Activated CD8-positive, alpha-beta memory T cell treated with anti-CD3 and anti-CD28 coated beads, Interleukin-2, amount 10 ng/mL, durations not matched to agents 7 days and 5 days (primary cell): ENCODE results near the gene ZNF160. TPM values are rescaled to one million over a fixed set of nuclear protein-coding genes. Genes with fewer than 3 reads are reported as not detected.
"Not testable (repeated sequence)": the region's sequence is repeated elsewhere in the genome, so short reads cannot be mapped to it uniquely, and the experiment has no call there.

ENCODE experiments used
- ATAC-seq: fragments of 150-1000 bp; cut with Tn5 transposase; one replicate; pipeline ENCODE4 v1.10.0; 2021; ENCODE audit warnings: moderate library complexity
- CTCF ChIA-PET: fragments of 350-600 bp; sonication (Branson Sonifier 250); formaldehyde crosslinking; loops from one replicate; lab custom pipeline; 2021; ENCODE audit warnings: antibody characterized with exemption; lab: Charles Lee
- DNase-seq: peaks from one replicate; pipeline ENCODE4 v3.0.0-alpha.2; 2020
- H3K27ac Mint-ChIP-seq: one replicate; pipeline ENCODE4 v1.8.0; 2021; ENCODE audit warnings: mild to moderate bottlenecking, mixed read lengths
- H3K27me3 Mint-ChIP-seq: one replicate; pipeline ENCODE4 v1.8.0; 2021; ENCODE audit warnings: mixed read lengths
- H3K36me3 Mint-ChIP-seq: one replicate; pipeline ENCODE4 v1.8.0; 2021; ENCODE audit warnings: mild to moderate bottlenecking, mixed read lengths
- H3K4me1 Mint-ChIP-seq: one replicate; pipeline ENCODE4 v1.8.0; 2021; ENCODE audit warnings: mixed read lengths
- H3K4me3 Mint-ChIP-seq: one replicate; pipeline ENCODE4 v1.8.0; 2021; ENCODE audit warnings: mild to moderate bottlenecking, moderate library complexity, mixed read lengths
- H3K9me3 Mint-ChIP-seq: one replicate; pipeline ENCODE4 v1.8.0; 2022; ENCODE audit warnings: low read depth, mixed read lengths
- total RNA-seq, 2 experiments: library from RNA; stranded (reverse); gene quantifications; one replicate each; pipeline ENCODE4 v1.2.3, GENCODE V29; 2021

ZNF160 gene
- 10 to 100 TPM; 27.4 to 35.7 TPM for total RNA-seq

- CTCF ChIA-PET = no interaction called here
- Mint-ChIP-seq H3K27ac (peak within 1 kb of the TSS; percentile 88), H3K4me3 (peak within 1 kb of the TSS; percentile 85), H3K36me3 (peaks cover 34% of the 10 kb centered on the region), H3K9me3 (peaks cover 23% of the 10 kb centered on the region), H3K27me3 (no peaks in the 10 kb centered on the region), H3K4me1 (peaks cover 21% of the 10 kb centered on the region)
- DNase-seq = peak; percentile 99
- peak; percentile 96 for ATAC-seq
These were observed at the start of gene ZNF160 for GRCh38 chr19:53103234-53104203. Gene ZNF160, minus strand, starts transcription at chr19:53103422. Its CDS starts 17,146 bp downstream, at chr19:53086276.

- Mint-ChIP-seq H3K9me3 (peaks cover 40% of the 10 kb centered on the region), H3K4me1 (no peaks in the 10 kb centered on the region), H3K36me3 (peaks cover 78% of the 10 kb centered on the region), H3K27me3 (no peaks in the 10 kb centered on the region), H3K4me3 (no peak overlapping the region), H3K27ac (no peak overlapping the region)
- no peak for DNase-seq
- ATAC-seq = no peak
- CTCF ChIA-PET = no interaction called here
These were observed 44.4 kb upstream of the ZNF160 start for GRCh38 chr19:53147645-53148044.

GRCh38 chr19:53140351-53140750, 37.1 kb upstream of the ZNF160 start:
- ATAC-seq = no peak
- no peak overlapping the region for H3K27ac Mint-ChIP-seq
- no peaks in the 10 kb centered on the region for H3K4me1 Mint-ChIP-seq
- CTCF ChIA-PET = no interaction called here
- no peak for DNase-seq
- H3K27me3 Mint-ChIP-seq = no peaks in the 10 kb centered on the region
- H3K9me3 Mint-ChIP-seq = peaks cover 51% of the 10 kb centered on the region
- no peak overlapping the region for H3K4me3 Mint-ChIP-seq
- H3K36me3 Mint-ChIP-seq = peaks cover 50% of the 10 kb centered on the region

- Mint-ChIP-seq H3K36me3 (peaks cover 33% of the 10 kb centered on the region), H3K27me3 (peaks cover 7% of the 10 kb centered on the region), H3K4me1 (no peaks in the 10 kb centered on the region), H3K4me3 (no peak overlapping the region), H3K27ac (no peak overlapping the region), H3K9me3 (peaks cover 43% of the 10 kb centered on the region)
- ATAC-seq (no peak), DNase-seq (no peak)
- CTCF ChIA-PET = no interaction called here
These were observed 33.2 kb upstream of the ZNF160 start for GRCh38 chr19:53136432-53136831.

- peaks cover 9% of the 10 kb centered on the region for H3K27me3 Mint-ChIP-seq
These were observed 29.1 kb upstream of the ZNF160 start, which contains the start of gene ZNF415 for GRCh38 chr19:53132141-53132991. Gene ZNF415, minus strand, starts transcription at chr19:53132910. Its CDS starts 10,234 bp downstream, at chr19:53122676.

GRCh38 chr19:53131727-53132126, 28.5 kb upstream of the ZNF160 start:
- CTCF ChIA-PET = no interaction called here
- Mint-ChIP-seq H3K4me3 (no peak overlapping the region), H3K36me3 (peaks cover 19% of the 10 kb centered on the region), H3K27ac (no peak overlapping the region), H3K27me3 (peaks cover 9% of the 10 kb centered on the region), H3K4me1 (no peaks in the 10 kb centered on the region), H3K9me3 (peaks cover 39% of the 10 kb centered on the region)
- ATAC-seq (no peak), DNase-seq (no peak)

More at GRCh38 chr19:53132141-53132991, 29.1 kb upstream of the ZNF160 start, which contains the start of gene ZNF415:
- peaks cover 21% of the 10 kb centered on the region for H3K36me3 Mint-ChIP-seq
- no peaks in the 10 kb centered on the region for H3K4me1 Mint-ChIP-seq
- ATAC-seq = no peak
- CTCF ChIA-PET = no interaction called here
- DNase-seq = peak; percentile 43
- peaks cover 40% of the 10 kb centered on the region for H3K9me3 Mint-ChIP-seq
- H3K4me3 Mint-ChIP-seq = no peak within 1 kb of the TSS
- no peak within 1 kb of the TSS for H3K27ac Mint-ChIP-seq

GRCh38 chr19:53131085-53131590, 27.9 kb upstream of the ZNF160 start:
- H3K4me1 Mint-ChIP-seq = no peaks in the 10 kb centered on the region
- peaks cover 9% of the 10 kb centered on the region for H3K27me3 Mint-ChIP-seq
- DNase-seq (no peak), ATAC-seq (no peak)
- H3K27ac Mint-ChIP-seq = no peak overlapping the region
- H3K9me3 Mint-ChIP-seq = peaks cover 37% of the 10 kb centered on the region
- peaks cover 18% of the 10 kb centered on the region for H3K36me3 Mint-ChIP-seq
- CTCF ChIA-PET = no interaction called here
- H3K4me3 Mint-ChIP-seq = no peak overlapping the region

- Mint-ChIP-seq H3K4me3 (no peak overlapping the region), H3K4me1 (no peaks in the 10 kb centered on the region), H3K27ac (no peak overlapping the region), H3K27me3 (peaks cover 9% of the 10 kb centered on the region), H3K36me3 (peaks cover 19% of the 10 kb centered on the region), H3K9me3 (peaks cover 33% of the 10 kb centered on the region)
- ATAC-seq (no peak), DNase-seq (no peak)
- CTCF ChIA-PET = no interaction called here
These were observed 27.3 kb upstream of the ZNF160 start for GRCh38 chr19:53130506-53130905.

- H3K4me1 Mint-ChIP-seq, H3K27ac Mint-ChIP-seq, DNase-seq, ATAC-seq, H3K4me3 Mint-ChIP-seq, H3K27me3 Mint-ChIP-seq, CTCF ChIA-PET: not testable (repeated sequence)
- Mint-ChIP-seq H3K9me3 (peaks cover 36% of the 10 kb centered on the region), H3K36me3 (peaks cover 12% of the 10 kb centered on the region)
These were observed 23.7 kb upstream of the ZNF160 start for GRCh38 chr19:53126733-53127526.

GRCh38 chr19:53123400-53123799, 20.2 kb upstream of the ZNF160 start:
- H3K4me1 Mint-ChIP-seq = no peaks in the 10 kb centered on the region
- no peak overlapping the region for H3K4me3 Mint-ChIP-seq
- DNase-seq (no peak), ATAC-seq (no peak)
- peaks cover 8% of the 10 kb centered on the region for H3K36me3 Mint-ChIP-seq
- CTCF ChIA-PET = no interaction called here
- H3K9me3 Mint-ChIP-seq = peaks cover 31% of the 10 kb centered on the region
- no peak overlapping the region for H3K27ac Mint-ChIP-seq
- no peaks in the 10 kb centered on the region for H3K27me3 Mint-ChIP-seq

GRCh38 chr19:53112286-53112685, 9.1 kb upstream of the ZNF160 start:
- Mint-ChIP-seq H3K36me3 (peaks cover 2% of the 10 kb centered on the region), H3K27me3 (no peaks in the 10 kb centered on the region), H3K4me3 (no peak overlapping the region), H3K4me1 (no peaks in the 10 kb centered on the region), H3K27ac (no peak overlapping the region), H3K9me3 (peaks cover 41% of the 10 kb centered on the region)
- no peak for ATAC-seq
- CTCF ChIA-PET = no interaction called here
- DNase-seq = no peak

GRCh38 chr19:53109527-53109926, 6.3 kb upstream of the ZNF160 start:
- Mint-ChIP-seq H3K36me3 (peaks cover 5% of the 10 kb centered on the region), H3K27me3 (no peaks in the 10 kb centered on the region), H3K4me3 (no peak overlapping the region), H3K9me3 (peaks cover 37% of the 10 kb centered on the region), H3K4me1 (no peaks in the 10 kb centered on the region), H3K27ac (no peak overlapping the region)
- CTCF ChIA-PET = no interaction called here
- ATAC-seq = no peak
- no peak for DNase-seq
